ENCODE data around the gene MPV17. TPM values are rescaled to one million over a fixed set of nuclear protein-coding genes. Genes with fewer than 3 reads are reported as not detected.

MPV17 gene
- polyA plus RNA-seq, 1 donor (not counting 4 experiments of a cell fraction or from before 2014, with no cell fraction given), result 125 TPM

DNA sequence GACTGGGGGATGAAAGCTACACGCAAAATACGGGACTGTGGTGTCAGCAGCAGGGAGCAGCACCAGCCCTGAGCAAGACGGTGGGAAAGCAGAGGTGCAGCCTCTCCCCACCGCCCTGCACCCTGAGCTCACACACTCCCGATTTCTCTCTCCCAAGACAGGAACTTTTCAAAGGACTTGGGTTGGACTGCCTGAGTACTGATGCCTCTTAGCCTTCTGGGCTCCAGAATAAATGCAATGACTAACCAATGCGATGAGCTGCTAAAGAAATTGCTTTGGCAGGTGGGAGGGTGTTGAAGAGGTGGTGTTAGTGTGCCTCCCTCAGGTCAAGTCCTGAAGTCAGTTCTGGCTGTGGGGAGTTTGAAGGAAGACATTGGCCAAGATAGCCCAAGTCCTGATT is 31.0 kb downstream of the MPV17 start:
- no peak for TF ChIP-seq EZH2 (IDR thresholded peaks at IDR 0.05; ENCODE audit: low read length)
- TF ChIP-seq, protein P1, sequence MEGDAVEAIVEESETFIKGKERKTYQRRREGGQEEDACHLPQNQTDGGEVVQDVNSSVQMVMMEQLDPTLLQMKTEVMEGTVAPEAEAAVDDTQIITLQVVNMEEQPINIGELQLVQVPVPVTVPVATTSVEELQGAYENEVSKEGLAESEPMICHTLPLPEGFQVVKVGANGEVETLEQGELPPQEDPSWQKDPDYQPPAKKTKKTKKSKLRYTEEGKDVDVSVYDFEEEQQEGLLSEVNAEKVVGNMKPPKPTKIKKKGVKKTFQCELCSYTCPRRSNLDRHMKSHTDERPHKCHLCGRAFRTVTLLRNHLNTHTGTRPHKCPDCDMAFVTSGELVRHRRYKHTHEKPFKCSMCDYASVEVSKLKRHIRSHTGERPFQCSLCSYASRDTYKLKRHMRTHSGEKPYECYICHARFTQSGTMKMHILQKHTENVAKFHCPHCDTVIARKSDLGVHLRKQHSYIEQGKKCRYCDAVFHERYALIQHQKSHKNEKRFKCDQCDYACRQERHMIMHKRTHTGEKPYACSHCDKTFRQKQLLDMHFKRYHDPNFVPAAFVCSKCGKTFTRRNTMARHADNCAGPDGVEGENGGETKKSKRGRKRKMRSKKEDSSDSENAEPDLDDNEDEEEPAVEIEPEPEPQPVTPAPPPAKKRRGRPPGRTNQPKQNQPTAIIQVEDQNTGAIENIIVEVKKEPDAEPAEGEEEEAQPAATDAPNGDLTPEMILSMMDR (optimal IDR thresholded peaks at IDR 0.05 in 1 of 3, IDR thresholded peaks at IDR 0.05 in 1 of 3, conservative IDR thresholded peaks at IDR 0.05 in 1 of 3; ENCODE audit: extremely low read depth in 1 of 3, insufficient read depth in 2 of 3, low read length in 3 of 3), result peak in 2 of 3 experiments; percentile 19 to 30
- no peak for DNase-seq (ENCODE audit: low read depth, low spot score)
- H3K4me2 ChIP-seq (ENCODE audit: control insufficient read depth, extremely low read depth, insufficient read depth, low read depth, low read length), result no peak overlapping the region

DNA sequence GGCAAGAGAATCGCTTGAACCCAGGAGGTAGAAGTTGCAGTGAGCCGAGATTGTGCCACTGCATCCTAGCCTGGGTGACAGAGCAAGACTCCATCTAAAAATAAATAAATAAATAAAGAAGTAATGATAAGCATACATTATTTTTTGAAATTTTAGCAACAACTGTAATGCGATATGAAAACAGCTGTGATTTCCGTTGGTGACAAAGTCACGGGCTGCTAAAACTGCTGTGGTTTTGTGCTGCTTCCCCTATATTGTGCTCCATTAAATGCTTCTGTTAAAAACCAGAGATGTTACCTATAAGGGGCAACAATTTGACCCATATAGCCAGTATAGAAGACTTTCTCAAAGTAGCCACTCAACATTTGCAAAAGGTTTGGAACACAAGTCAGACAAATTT is 32.3 kb downstream of the MPV17 start:
- H3K9ac ChIP-seq (ENCODE audit: control insufficient read depth, extremely low read depth, insufficient read depth, low read length), result no peak overlapping the region
- DNase-seq (ENCODE audit: low read depth, low spot score), result no peak
- H3K36me3 ChIP-seq (ENCODE audit: control insufficient read depth in 2 of 2, extremely low read depth in 1 of 2, insufficient read depth in 2 of 2, low read length in 2 of 2), result no peaks in the 10 kb centered on the region
- H3K4me1 ChIP-seq (ENCODE audit: control insufficient read depth, extremely low read depth, insufficient read depth, low read length), result peaks cover 8% of the 10 kb centered on the region
- H3K27ac ChIP-seq (ENCODE audit: control insufficient read depth, insufficient read depth, low read length), result no peak overlapping the region
- H3K9me1 ChIP-seq (ENCODE audit: control insufficient read depth, extremely low read depth, insufficient read depth, low read length), result no peaks in the 10 kb centered on the region
- TF ChIP-seq EZH2 (IDR thresholded peaks at IDR 0.05; ENCODE audit: low read length), result no peak
- TF ChIP-seq, protein P1 (optimal IDR thresholded peaks at IDR 0.05 in 1 of 3, IDR thresholded peaks at IDR 0.05 in 1 of 3, conservative IDR thresholded peaks at IDR 0.05 in 1 of 3; ENCODE audit: extremely low read depth in 1 of 3, insufficient read depth in 2 of 3, low read length in 3 of 3), result no peak
- dilution Hi-C loops (cut with MboI; ENCODE audit: extremely low pct_ligation_motif_present, low sequenced_read_pairs), result no loop called here
- no peak overlapping the region for H2AFZ ChIP-seq (ENCODE audit: control insufficient read depth, low read length)
- H4K20me1 ChIP-seq (ENCODE audit: control insufficient read depth, extremely low read depth, insufficient read depth, low read length), result no peaks in the 10 kb centered on the region
- no peak overlapping the region for H3K4me3 ChIP-seq (ENCODE audit: control insufficient read depth in 2 of 3, extremely low read depth in 1 of 3, insufficient read depth in 2 of 3, low read depth in 1 of 3, low read length in 3 of 3)
- no peak for FAIRE-seq
- no peaks in the 10 kb centered on the region for H3K79me2 ChIP-seq (ENCODE audit: control insufficient read depth, insufficient read depth, low read length)
- peaks cover 12% of the 10 kb centered on the region for H3K27me3 ChIP-seq (ENCODE audit: control insufficient read depth, extremely low read depth, insufficient read depth, low read length)
- no peak overlapping the region for H3K4me2 ChIP-seq (ENCODE audit: control insufficient read depth, extremely low read depth, insufficient read depth, low read depth, low read length)
- no peaks in the 10 kb centered on the region for H3K9me3 ChIP-seq (ENCODE audit: control insufficient read depth, low read depth, low read length)

More for the DNA sequence above, 31.0 kb downstream of the MPV17 start:
- Histone ChIP-seq H3K9ac (ENCODE audit: control insufficient read depth, extremely low read depth, insufficient read depth, low read length) (no peak overlapping the region), H3K4me3 (ENCODE audit: control insufficient read depth in 2 of 3, extremely low read depth in 1 of 3, insufficient read depth in 2 of 3, low read depth in 1 of 3, low read length in 3 of 3) (no peak overlapping the region), H3K9me3 (ENCODE audit: control insufficient read depth, low read depth, low read length) (no peaks in the 10 kb centered on the region), H3K79me2 (ENCODE audit: control insufficient read depth, insufficient read depth, low read length) (no peaks in the 10 kb centered on the region), H4K20me1 (ENCODE audit: control insufficient read depth, extremely low read depth, insufficient read depth, low read length) (no peaks in the 10 kb centered on the region), H3K27ac (ENCODE audit: control insufficient read depth, insufficient read depth, low read length) (no peak overlapping the region), H3K9me1 (ENCODE audit: control insufficient read depth, extremely low read depth, insufficient read depth, low read length) (no peaks in the 10 kb centered on the region), H3K36me3 (ENCODE audit: control insufficient read depth in 2 of 2, extremely low read depth in 1 of 2, insufficient read depth in 2 of 2, low read length in 2 of 2) (no peaks in the 10 kb centered on the region), H3K4me1 (ENCODE audit: control insufficient read depth, extremely low read depth, insufficient read depth, low read length) (peaks cover 8% of the 10 kb centered on the region), H3K27me3 (ENCODE audit: control insufficient read depth, extremely low read depth, insufficient read depth, low read length) (peaks cover 11% of the 10 kb centered on the region), H2AFZ (ENCODE audit: control insufficient read depth, low read length) (no peak overlapping the region)
- FAIRE-seq, result no peak
- dilution Hi-C loops (cut with MboI; ENCODE audit: extremely low pct_ligation_motif_present, low sequenced_read_pairs), result no loop called here
